GM21360 (cell line): ENCODE data around the gene FCAR.
"Not testable (repeated sequence)": the region's sequence is repeated elsewhere in the genome, so short reads cannot be mapped to it uniquely, and the experiment has no call there.

Source experiments
- ATAC-seq: cut with Tn5 transposase; IDR thresholded peaks from one replicate; pipeline ENCODE4 v1.9.1; 2021; ENCODE audit warnings: mild to moderate bottlenecking, moderate library complexity; ENCODE audit not compliant: unreplicated experiment

FCAR gene

GRCh38 chr19:54873990-54874389 is at the start of gene FCAR:
Gene FCAR, plus strand, starts transcription at chr19:54874235. Its CDS starts 55 bp downstream, at chr19:54874290.
- no peak for ATAC-seq

GRCh38 chr19:54824416-54824815 is 49.6 kb upstream of the FCAR start:
- ATAC-seq = not testable (repeated sequence)

- ATAC-seq = not testable (repeated sequence)
Observed at GRCh38 chr19:54825326-54825725, 48.7 kb upstream of the FCAR start.

- ATAC-seq = not testable (repeated sequence)
Observed at GRCh38 chr19:54828064-54828463, 46.0 kb upstream of the FCAR start.

GRCh38 chr19:54832496-54832895 is 41.5 kb upstream of the FCAR start, which contains the start of gene KIR2DS4:
Gene KIR2DS4, plus strand, starts transcription at chr19:54832676.
- not testable (repeated sequence) for ATAC-seq

GRCh38 chr19:54835126-54835525 is 38.9 kb upstream of the FCAR start:
- not testable (repeated sequence) for ATAC-seq

GRCh38 chr19:54837522-54837921 is 36.5 kb upstream of the FCAR start:
- not testable (repeated sequence) for ATAC-seq

GRCh38 chr19:54843171-54843570 is 30.9 kb upstream of the FCAR start:
- ATAC-seq = not testable (repeated sequence)

GRCh38 chr19:54850061-54850640 is 23.9 kb upstream of the FCAR start, which contains the start of gene KIR3DL2:
Gene KIR3DL2, plus strand, starts transcription at chr19:54850443. Its CDS starts 33 bp downstream, at chr19:54850476.
- not testable (repeated sequence) for ATAC-seq

- ATAC-seq = no peak
Observed at GRCh38 chr19:54850930-54851329, 23.1 kb upstream of the FCAR start.

- no peak for ATAC-seq
Observed at GRCh38 chr19:54851353-54851752, 22.7 kb upstream of the FCAR start.

- not testable (repeated sequence) for ATAC-seq
Observed at GRCh38 chr19:54855241-54855640, 18.8 kb upstream of the FCAR start.

GRCh38 chr19:54858476-54858875 is 15.6 kb upstream of the FCAR start:
- ATAC-seq = not testable (repeated sequence)

- not testable (repeated sequence) for ATAC-seq
Observed at GRCh38 chr19:54859421-54859820, 14.6 kb upstream of the FCAR start.

- ATAC-seq = not testable (repeated sequence)
Observed at GRCh38 chr19:54863459-54863858, 10.6 kb upstream of the FCAR start.

- ATAC-seq = no peak
Observed at GRCh38 chr19:54871696-54872095, 2.3 kb upstream of the FCAR start.

- ATAC-seq = no peak
Observed at GRCh38 chr19:54875506-54875905, 1.5 kb downstream of the FCAR start.

- no peak for ATAC-seq
Observed at GRCh38 chr19:54877471-54877870, 3.4 kb downstream of the FCAR start.

- no peak for ATAC-seq
Observed at GRCh38 chr19:54881884-54882283, 7.8 kb downstream of the FCAR start.

GRCh38 chr19:54882758-54883157 is 8.7 kb downstream of the FCAR start:
- ATAC-seq = no peak

GRCh38 chr19:54883228-54883627 is 9.2 kb downstream of the FCAR start:
- no peak for ATAC-seq

- ATAC-seq = no peak
Observed at GRCh38 chr19:54888239-54888638, 14.2 kb downstream of the FCAR start.

GRCh38 chr19:54889566-54889965 is 15.5 kb downstream of the FCAR start:
- no peak for ATAC-seq
